ENCODE results near the gene CBR1. TPM values are rescaled to one million over a fixed set of nuclear protein-coding genes. Genes with fewer than 3 reads are reported as not detected.

CBR1 gene
- total and polyA plus RNA-seq, 10 of the 15 experiments (the other 5 are each of a cell fraction or from before 2014, with no cell fraction given), result 16.9 to 138 (median 57.4) TPM

GRCh38 chr21:36024782-36025181 is 45.0 kb upstream of the CBR1 start (continued):
- TF ChIP-seq, protein P1, sequence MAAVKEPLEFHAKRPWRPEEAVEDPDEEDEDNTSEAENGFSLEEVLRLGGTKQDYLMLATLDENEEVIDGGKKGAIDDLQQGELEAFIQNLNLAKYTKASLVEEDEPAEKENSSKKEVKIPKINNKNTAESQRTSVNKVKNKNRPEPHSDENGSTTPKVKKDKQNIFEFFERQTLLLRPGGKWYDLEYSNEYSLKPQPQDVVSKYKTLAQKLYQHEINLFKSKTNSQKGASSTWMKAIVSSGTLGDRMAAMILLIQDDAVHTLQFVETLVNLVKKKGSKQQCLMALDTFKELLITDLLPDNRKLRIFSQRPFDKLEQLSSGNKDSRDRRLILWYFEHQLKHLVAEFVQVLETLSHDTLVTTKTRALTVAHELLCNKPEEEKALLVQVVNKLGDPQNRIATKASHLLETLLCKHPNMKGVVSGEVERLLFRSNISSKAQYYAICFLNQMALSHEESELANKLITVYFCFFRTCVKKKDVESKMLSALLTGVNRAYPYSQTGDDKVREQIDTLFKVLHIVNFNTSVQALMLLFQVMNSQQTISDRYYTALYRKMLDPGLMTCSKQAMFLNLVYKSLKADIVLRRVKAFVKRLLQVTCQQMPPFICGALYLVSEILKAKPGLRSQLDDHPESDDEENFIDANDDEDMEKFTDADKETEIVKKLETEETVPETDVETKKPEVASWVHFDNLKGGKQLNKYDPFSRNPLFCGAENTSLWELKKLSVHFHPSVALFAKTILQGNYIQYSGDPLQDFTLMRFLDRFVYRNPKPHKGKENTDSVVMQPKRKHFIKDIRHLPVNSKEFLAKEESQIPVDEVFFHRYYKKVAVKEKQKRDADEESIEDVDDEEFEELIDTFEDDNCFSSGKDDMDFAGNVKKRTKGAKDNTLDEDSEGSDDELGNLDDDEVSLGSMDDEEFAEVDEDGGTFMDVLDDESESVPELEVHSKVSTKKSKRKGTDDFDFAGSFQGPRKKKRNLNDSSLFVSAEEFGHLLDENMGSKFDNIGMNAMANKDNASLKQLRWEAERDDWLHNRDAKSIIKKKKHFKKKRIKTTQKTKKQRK (IDR thresholded peaks at IDR 0.05; ENCODE audit: low read depth, low read length), result no peak
- TF ChIP-seq SMAD5 (IDR thresholded peaks at IDR 0.05; ENCODE audit: low read depth) (no peak), STAT3 (IDR thresholded peaks at IDR 0.05; ENCODE audit: low read depth, low read length) (no peak), RCOR1 (conservative IDR thresholded peaks at IDR 0.05; ENCODE audit: low read depth, low read length) (no peak), JUND (IDR thresholded peaks at IDR 0.05; ENCODE audit: low read depth, low read length) (no peak), EZH2 (IDR thresholded peaks at IDR 0.05; ENCODE audit: borderline replicate concordance, control insufficient read depth, low read depth, low read length) (no peak), POU2F2 (IDR thresholded peaks at IDR 0.05; ENCODE audit: borderline replicate concordance, low read depth, low read length) (no peak), MXI1 (IDR thresholded peaks at IDR 0.05; ENCODE audit: low read depth, low read length) (no peak)
- TF ChIP-seq, protein P2, sequence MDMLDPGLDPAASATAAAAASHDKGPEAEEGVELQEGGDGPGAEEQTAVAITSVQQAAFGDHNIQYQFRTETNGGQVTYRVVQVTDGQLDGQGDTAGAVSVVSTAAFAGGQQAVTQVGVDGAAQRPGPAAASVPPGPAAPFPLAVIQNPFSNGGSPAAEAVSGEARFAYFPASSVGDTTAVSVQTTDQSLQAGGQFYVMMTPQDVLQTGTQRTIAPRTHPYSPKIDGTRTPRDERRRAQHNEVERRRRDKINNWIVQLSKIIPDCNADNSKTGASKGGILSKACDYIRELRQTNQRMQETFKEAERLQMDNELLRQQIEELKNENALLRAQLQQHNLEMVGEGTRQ (IDR thresholded peaks at IDR 0.05; ENCODE audit: borderline replicate concordance, low read depth, low read length), result no peak
